ENCODE data around the gene CAMKMT.

DNA sequence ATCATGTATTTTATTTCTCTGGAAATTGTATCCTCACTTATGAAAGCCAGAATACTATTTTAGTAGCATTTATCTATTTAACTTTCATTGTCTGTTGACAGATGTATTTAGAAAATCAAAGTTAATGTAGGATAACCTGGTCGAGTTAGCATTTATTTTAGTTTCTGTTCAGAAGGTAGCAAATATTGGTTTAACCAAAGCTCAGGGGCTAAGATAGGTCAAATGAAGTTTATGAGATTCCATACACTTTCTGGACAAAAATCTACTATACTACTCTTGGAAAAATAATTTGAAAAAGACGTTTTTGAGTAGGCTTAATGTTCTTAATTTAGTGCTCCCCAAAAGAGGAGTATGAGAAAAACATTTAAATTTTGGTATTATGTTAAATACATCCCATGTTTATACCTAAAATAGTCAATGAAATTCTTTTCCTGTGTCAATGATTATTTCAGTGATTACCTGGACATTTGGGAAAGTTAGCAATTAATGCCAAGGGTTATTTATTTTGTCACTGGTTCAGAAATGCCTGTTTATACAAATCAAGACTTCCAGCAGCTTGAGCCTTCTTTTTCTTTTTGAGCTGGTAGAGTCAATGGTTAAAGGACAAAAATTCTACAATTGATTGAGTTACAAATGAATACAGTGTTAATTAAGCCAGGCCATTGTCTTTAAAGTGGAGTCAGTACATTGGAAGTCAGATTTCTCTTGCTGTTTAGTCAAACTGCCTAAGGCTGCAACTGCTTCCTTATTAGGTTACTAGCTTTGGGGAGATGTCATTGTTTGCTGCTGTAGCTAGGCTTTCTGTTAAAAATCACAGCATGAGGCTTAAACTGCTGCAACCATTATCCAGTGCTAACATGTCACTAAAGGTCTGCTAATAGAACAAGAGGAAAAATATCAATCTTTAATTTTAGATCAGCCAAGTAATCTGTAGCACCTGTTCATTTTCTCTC, 182.3 kb downstream of the CAMKMT start:
- no peak for TF ChIP-seq POLR2A (IDR thresholded peaks at IDR 0.05)
- TF ChIP-seq, protein P1, sequence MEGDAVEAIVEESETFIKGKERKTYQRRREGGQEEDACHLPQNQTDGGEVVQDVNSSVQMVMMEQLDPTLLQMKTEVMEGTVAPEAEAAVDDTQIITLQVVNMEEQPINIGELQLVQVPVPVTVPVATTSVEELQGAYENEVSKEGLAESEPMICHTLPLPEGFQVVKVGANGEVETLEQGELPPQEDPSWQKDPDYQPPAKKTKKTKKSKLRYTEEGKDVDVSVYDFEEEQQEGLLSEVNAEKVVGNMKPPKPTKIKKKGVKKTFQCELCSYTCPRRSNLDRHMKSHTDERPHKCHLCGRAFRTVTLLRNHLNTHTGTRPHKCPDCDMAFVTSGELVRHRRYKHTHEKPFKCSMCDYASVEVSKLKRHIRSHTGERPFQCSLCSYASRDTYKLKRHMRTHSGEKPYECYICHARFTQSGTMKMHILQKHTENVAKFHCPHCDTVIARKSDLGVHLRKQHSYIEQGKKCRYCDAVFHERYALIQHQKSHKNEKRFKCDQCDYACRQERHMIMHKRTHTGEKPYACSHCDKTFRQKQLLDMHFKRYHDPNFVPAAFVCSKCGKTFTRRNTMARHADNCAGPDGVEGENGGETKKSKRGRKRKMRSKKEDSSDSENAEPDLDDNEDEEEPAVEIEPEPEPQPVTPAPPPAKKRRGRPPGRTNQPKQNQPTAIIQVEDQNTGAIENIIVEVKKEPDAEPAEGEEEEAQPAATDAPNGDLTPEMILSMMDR (IDR thresholded peaks at IDR 0.05) = no peak
